Breast epithelium (tissue), 3 donors: ENCODE data around the gene NBPF3.
A peak's percentile ranks its signal among the peaks of the same experiment; 100 is the strongest.

Experiments used
- CTCF ChIP-seq, 3 donors: fragments of 450-650 bp; IDR thresholded peaks; one replicate each; pipeline ENCODE4 v1.5.1; 2016 to 2017; ENCODE audit warnings: antibody characterized with exemption in 3 of 3, mild to moderate bottlenecking in 3 of 3, moderate library complexity in 3 of 3
- POLR2AphosphoS5 ChIP-seq, 3 donors: sonication (generic); formaldehyde crosslinking; IDR thresholded peaks; one replicate each; pipeline ENCODE4 v1.6.1; 2017; ENCODE audit warnings: antibody characterized with exemption in 3 of 3

DNA sequence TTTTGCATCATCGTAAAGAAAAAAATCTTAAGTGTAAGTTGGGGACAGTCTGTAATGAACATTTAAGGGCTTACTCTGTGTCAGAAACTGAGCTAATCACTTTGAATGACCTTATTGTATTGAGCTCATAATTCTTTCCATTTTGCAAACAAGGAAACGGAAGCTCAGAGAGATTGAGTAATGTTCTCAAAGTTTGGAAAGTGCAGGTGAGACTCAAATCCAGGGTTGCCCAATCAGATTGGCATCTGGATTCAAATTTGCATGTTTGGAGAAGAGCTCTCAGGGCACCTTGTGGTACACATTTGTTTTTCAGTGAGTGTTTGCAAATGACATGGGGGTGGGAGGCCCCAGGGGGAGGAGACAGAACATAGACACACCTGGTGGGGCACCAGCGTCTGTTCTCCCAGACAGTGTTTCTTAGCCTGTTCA is 77.2 kb downstream of the NBPF3 start:
- TF ChIP-seq CTCF (IDR thresholded peaks at IDR 0.05), result peak in 1 of 3 donors; percentile 30
- peak in 1 of 3 donors; percentile 59 for TF ChIP-seq POLR2AphosphoS5 (IDR thresholded peaks at IDR 0.05)
